Nephron progenitor cell (in vitro differentiated cells): ENCODE results near the gene P2RY14.

Experiments
- DNase-seq: peaks from one replicate; pipeline ENCODE4 v3.0.0; 2021
- H3K27ac Mint-ChIP-seq: 2 replicates; pipeline ENCODE4 v1.8.0; 2021; ENCODE audit warnings: mild to moderate bottlenecking, moderate library complexity, mixed read lengths
- H3K27me3 Mint-ChIP-seq: 2 replicates; pipeline ENCODE4 v1.8.0; 2021; ENCODE audit warnings: mild to moderate bottlenecking, low read depth, mixed read lengths; ENCODE audit not compliant: poor library complexity
- H3K36me3 Mint-ChIP-seq: 2 replicates; pipeline ENCODE4 v1.8.0; 2021; ENCODE audit warnings: low read depth, mixed read lengths
- H3K4me1 Mint-ChIP-seq: 2 replicates; pipeline ENCODE4 v1.8.0; 2021; ENCODE audit warnings: mixed read lengths
- H3K4me3 Mint-ChIP-seq: 2 replicates; pipeline ENCODE4 v1.8.0; 2021; ENCODE audit warnings: mild to moderate bottlenecking, moderate library complexity, mixed read lengths
- H3K9me3 Mint-ChIP-seq: 2 replicates; pipeline ENCODE4 v1.8.0; 2021; ENCODE audit warnings: mild to moderate bottlenecking, moderate library complexity, mixed read lengths
- CTCF ChIP-seq: fragments of 200-600 bp; sonication (generic); IDR thresholded peaks from 2 replicates; pipeline ENCODE4 v1.5.0; 2021; ENCODE audit warnings: antibody characterized with exemption

The P2RY14 gene

GRCh38 chr3:151276038-151276686 is 2.2 kb downstream of the P2RY14 start:
- no peak for TF ChIP-seq CTCF
- Mint-ChIP-seq H3K4me1 (peaks cover 27% of the 10 kb centered on the region), H3K4me3 (no peak overlapping the region), H3K36me3 (peaks cover 4% of the 10 kb centered on the region), H3K27ac (peak overlapping the region; percentile 52), H3K9me3 (no peaks in the 10 kb centered on the region), H3K27me3 (no peaks in the 10 kb centered on the region)
- DNase-seq = no peak

GRCh38 chr3:151275091-151275490 is 3.3 kb downstream of the P2RY14 start:
- DNase-seq = no peak
- Mint-ChIP-seq H3K27me3 (no peaks in the 10 kb centered on the region), H3K36me3 (peaks cover 4% of the 10 kb centered on the region), H3K4me1 (peaks cover 20% of the 10 kb centered on the region), H3K9me3 (no peaks in the 10 kb centered on the region), H3K4me3 (no peak overlapping the region), H3K27ac (no peak overlapping the region)
- TF ChIP-seq CTCF = no peak

GRCh38 chr3:151269631-151270030 is 8.7 kb downstream of the P2RY14 start:
- no peaks in the 10 kb centered on the region for H3K4me1 Mint-ChIP-seq
- no peak overlapping the region for H3K4me3 Mint-ChIP-seq
- no peak for TF ChIP-seq CTCF
- no peak for DNase-seq
- peaks cover 10% of the 10 kb centered on the region for H3K36me3 Mint-ChIP-seq
- no peaks in the 10 kb centered on the region for H3K27me3 Mint-ChIP-seq
- no peaks in the 10 kb centered on the region for H3K9me3 Mint-ChIP-seq
- H3K27ac Mint-ChIP-seq = no peak overlapping the region

GRCh38 chr3:151268267-151269235 is 9.8 kb downstream of the P2RY14 start:
- Mint-ChIP-seq H3K27ac (no peak overlapping the region), H3K27me3 (no peaks in the 10 kb centered on the region), H3K4me3 (no peak overlapping the region), H3K9me3 (no peaks in the 10 kb centered on the region), H3K4me1 (no peaks in the 10 kb centered on the region), H3K36me3 (peaks cover 10% of the 10 kb centered on the region)
- no peak for DNase-seq
- no peak for TF ChIP-seq CTCF

GRCh38 chr3:151267066-151267465 is 11.3 kb downstream of the P2RY14 start:
- Mint-ChIP-seq H3K4me1 (no peaks in the 10 kb centered on the region), H3K36me3 (peaks cover 11% of the 10 kb centered on the region), H3K27me3 (no peaks in the 10 kb centered on the region), H3K27ac (no peak overlapping the region), H3K4me3 (no peak overlapping the region), H3K9me3 (no peaks in the 10 kb centered on the region)
- DNase-seq = no peak
- TF ChIP-seq CTCF = no peak
